Measurements from ENCODE around the gene ARHGAP15. TPM values are rescaled to one million over a fixed set of nuclear protein-coding genes. Genes with fewer than 3 reads are reported as not detected.

ARHGAP15 gene
- total RNA-seq, 2 donors from 2014 or later, result 0.41 to 4.3 TPM

GRCh38 chr2:143183804-143184463, 54.7 kb downstream of the ARHGAP15 start:
- no peaks in the 10 kb centered on the region for H3K9me3 ChIP-seq
- no peaks in the 10 kb centered on the region for H3K4me1 ChIP-seq (replicated peaks)
- DNase-seq (ENCODE audit: low spot score), result no peak
- intact Hi-C loops (cut with DNase I), result no loop called here
- 83% methylated on average over 5 of the region's 5 CpGs for WGBS
- H3K27ac ChIP-seq, result no peak overlapping the region
- H3K36me3 ChIP-seq, result no peaks in the 10 kb centered on the region
- H3K4me3 ChIP-seq, result no peak overlapping the region
- TF ChIP-seq POLR2A (IDR thresholded peaks at IDR 0.05), result no peak
- TF ChIP-seq POLR2AphosphoS5 (IDR thresholded peaks at IDR 0.05), result no peak
- TF ChIP-seq CTCF (IDR thresholded peaks at IDR 0.05), result no peak
- H3K27me3 ChIP-seq (replicated peaks; ENCODE audit: insufficient read depth), result no peaks in the 10 kb centered on the region

GRCh38 chr2:143186876-143187275, 57.7 kb downstream of the ARHGAP15 start:
- TF ChIP-seq POLR2A (IDR thresholded peaks at IDR 0.05), result no peak
- TF ChIP-seq CTCF (IDR thresholded peaks at IDR 0.05), result no peak
- TF ChIP-seq POLR2AphosphoS5 (IDR thresholded peaks at IDR 0.05), result no peak
- Histone ChIP-seq H3K4me3 (no peak overlapping the region), H3K27me3 (replicated peaks; ENCODE audit: insufficient read depth) (no peaks in the 10 kb centered on the region), H3K36me3 (no peaks in the 10 kb centered on the region), H3K27ac (no peak overlapping the region), H3K9me3 (no peaks in the 10 kb centered on the region), H3K4me1 (replicated peaks) (no peaks in the 10 kb centered on the region)
- no peak for DNase-seq (ENCODE audit: low spot score)
- WGBS, result 81% methylated on average over 3 of the region's 3 CpGs
- intact Hi-C loops (cut with DNase I), result no loop called here

DNA sequence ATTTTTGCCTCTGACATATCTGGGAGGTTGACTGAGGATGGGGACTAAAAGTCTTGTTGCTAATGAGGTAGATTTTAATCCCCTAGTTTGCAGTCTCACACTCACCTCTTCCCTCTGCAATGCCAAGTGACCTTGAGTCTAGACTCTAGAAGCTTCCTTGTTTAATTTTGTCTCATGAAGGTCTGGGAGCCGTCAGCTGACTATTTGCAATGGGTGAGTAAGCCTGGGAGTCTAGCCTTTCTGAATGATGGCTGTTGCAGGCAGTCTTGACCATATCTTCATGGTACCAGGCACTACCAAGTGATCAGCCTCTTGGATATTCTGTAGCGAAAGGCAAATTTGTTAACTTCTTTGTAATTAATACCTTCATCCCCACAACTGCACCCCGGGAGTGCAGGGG, 61.2 kb downstream of the ARHGAP15 start:
- TF ChIP-seq CTCF (IDR thresholded peaks at IDR 0.05), result no peak
- no peak for TF ChIP-seq POLR2AphosphoS5 (IDR thresholded peaks at IDR 0.05)
- no peak for TF ChIP-seq POLR2A (IDR thresholded peaks at IDR 0.05)

DNA sequence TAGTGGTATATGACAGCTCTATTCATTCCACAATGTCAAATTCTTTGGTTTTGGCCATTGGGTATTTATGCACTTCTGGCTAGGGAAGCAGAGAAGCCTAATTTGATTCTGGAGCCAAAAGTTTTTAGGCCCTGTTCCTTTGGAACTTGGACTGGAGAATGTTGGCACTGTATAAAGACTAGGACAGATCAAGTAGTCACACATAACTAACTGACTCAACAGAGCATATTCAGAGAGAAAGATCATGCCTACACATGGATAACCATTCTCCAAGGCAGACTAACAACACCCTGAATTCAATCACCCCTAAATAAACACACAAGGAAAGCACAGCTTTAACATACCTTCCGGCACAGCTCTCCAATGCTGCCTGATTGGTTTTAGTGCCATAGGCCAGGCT, 62.9 kb downstream of the ARHGAP15 start:
- H3K27me3 ChIP-seq (replicated peaks; ENCODE audit: insufficient read depth), result no peaks in the 10 kb centered on the region
- DNase-seq (ENCODE audit: low spot score), result no peak
- WGBS, result 83% methylated on average over 1 of the region's 1 CpG
- no peak for TF ChIP-seq POLR2AphosphoS5 (IDR thresholded peaks at IDR 0.05)
- no peaks in the 10 kb centered on the region for H3K4me1 ChIP-seq (replicated peaks)
- no peaks in the 10 kb centered on the region for H3K9me3 ChIP-seq
- intact Hi-C loops (cut with DNase I), result no loop called here
- no peak overlapping the region for H3K4me3 ChIP-seq
- no peaks in the 10 kb centered on the region for H3K36me3 ChIP-seq
- no peak overlapping the region for H3K27ac ChIP-seq

More for the DNA sequence above, 61.2 kb downstream of the ARHGAP15 start:
- Histone ChIP-seq H3K4me3 (no peak overlapping the region), H3K4me1 (replicated peaks) (no peaks in the 10 kb centered on the region), H3K36me3 (no peaks in the 10 kb centered on the region), H3K27me3 (replicated peaks; ENCODE audit: insufficient read depth) (no peaks in the 10 kb centered on the region), H3K27ac (no peak overlapping the region), H3K9me3 (no peaks in the 10 kb centered on the region)
- intact Hi-C loops (cut with DNase I), result no loop called here
- WGBS, result 94% methylated on average over 3 of the region's 3 CpGs
- no peak for DNase-seq (ENCODE audit: low spot score)

DNA sequence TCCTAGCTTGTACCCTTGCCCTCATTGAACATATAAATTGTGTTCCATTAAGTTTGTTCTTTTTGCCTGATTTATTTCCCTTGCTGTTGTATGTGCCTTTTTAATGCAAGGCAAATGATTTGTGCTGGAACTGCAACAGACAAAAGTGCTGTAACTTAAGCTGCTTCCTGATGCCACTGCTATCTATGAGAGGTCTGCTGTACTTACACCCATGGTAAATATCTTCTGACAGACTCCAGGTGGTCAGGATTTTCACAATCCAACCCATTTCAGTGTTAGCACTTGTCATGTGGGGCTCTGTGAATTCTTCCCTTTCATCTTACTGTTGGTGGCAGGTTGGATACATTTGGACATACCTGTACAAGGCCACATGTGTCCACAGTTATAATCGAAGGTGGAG, 63.5 kb downstream of the ARHGAP15 start:
- H3K36me3 ChIP-seq, result no peaks in the 10 kb centered on the region
- no peak for DNase-seq (ENCODE audit: low spot score)
- TF ChIP-seq CTCF (IDR thresholded peaks at IDR 0.05) (no peak), POLR2AphosphoS5 (IDR thresholded peaks at IDR 0.05) (no peak), POLR2A (IDR thresholded peaks at IDR 0.05) (no peak)
- no peak overlapping the region for H3K27ac ChIP-seq
- intact Hi-C loops (cut with DNase I), result no loop called here
- no peaks in the 10 kb centered on the region for H3K9me3 ChIP-seq
- H3K4me3 ChIP-seq, result no peak overlapping the region
- no peaks in the 10 kb centered on the region for H3K4me1 ChIP-seq (replicated peaks)
- WGBS, result 65% methylated on average over 1 of the region's 1 CpG
- no peaks in the 10 kb centered on the region for H3K27me3 ChIP-seq (replicated peaks; ENCODE audit: insufficient read depth)
